CD4-positive, alpha-beta T cell treated with Interleukin-4 for 1 hour (primary cell): ENCODE results near the gene EDC3.
"Not testable (repeated sequence)": the region's sequence is repeated elsewhere in the genome, so short reads cannot be mapped to it uniquely, and the experiment has no call there.

Experiments
- DNase-seq, 2 donors: peaks; one replicate each; pipeline ENCODE4 v3.0.0-alpha.2; 2020 to 2022

Gene EDC3

GRCh38 chr15:74709892-74710291 is 14.1 kb upstream of the EDC3 start:
- DNase-seq = no peak

GRCh38 chr15:74709011-74709410 is 13.2 kb upstream of the EDC3 start:
- DNase-seq = no peak

GRCh38 chr15:74696808-74697207 is 984 bp upstream of the EDC3 start:
- DNase-seq = no peak

GRCh38 chr15:74696398-74696729 is 540 bp upstream of the EDC3 start:
- DNase-seq = no peak

- no peak for DNase-seq
These were observed 3.5 kb downstream of the EDC3 start for GRCh38 chr15:74692327-74692726.

GRCh38 chr15:74683758-74684157 is 12.1 kb downstream of the EDC3 start:
- no peak for DNase-seq

- DNase-seq = no peak
These were observed 12.9 kb downstream of the EDC3 start for GRCh38 chr15:74682954-74683353.

- DNase-seq = no peak
These were observed 15.4 kb downstream of the EDC3 start for GRCh38 chr15:74680456-74680855.

- DNase-seq = no peak
These were observed 19.0 kb downstream of the EDC3 start for GRCh38 chr15:74676801-74677200.

- no peak for DNase-seq
These were observed 21.7 kb downstream of the EDC3 start for GRCh38 chr15:74674161-74674560.

GRCh38 chr15:74669627-74670026 is 26.2 kb downstream of the EDC3 start:
- DNase-seq = no peak

- no peak for DNase-seq
These were observed 27.8 kb downstream of the EDC3 start for GRCh38 chr15:74667975-74668374.

- no peak for DNase-seq
These were observed 31.2 kb downstream of the EDC3 start for GRCh38 chr15:74664670-74665069.

GRCh38 chr15:74664028-74664616 is 31.7 kb downstream of the EDC3 start:
- DNase-seq = no peak

- no peak for DNase-seq
These were observed 32.4 kb downstream of the EDC3 start for GRCh38 chr15:74663303-74664027.

- no peak for DNase-seq
These were observed 33.6 kb downstream of the EDC3 start for GRCh38 chr15:74662064-74662860.

GRCh38 chr15:74661280-74661679 is 34.5 kb downstream of the EDC3 start:
- not testable (repeated sequence) for DNase-seq

- DNase-seq = no peak
These were observed 38.0 kb downstream of the EDC3 start for GRCh38 chr15:74657846-74658245.

GRCh38 chr15:74656935-74657535 is 38.8 kb downstream of the EDC3 start:
- no peak for DNase-seq

- DNase-seq = no peak
These were observed 40.4 kb downstream of the EDC3 start for GRCh38 chr15:74655424-74655823.

GRCh38 chr15:74653426-74654102 is 42.3 kb downstream of the EDC3 start:
- no peak for DNase-seq

GRCh38 chr15:74651242-74651741 is 44.5 kb downstream of the EDC3 start:
- DNase-seq = no peak
